Right forelimb (tissue), 1 donor: Measurements from ENCODE around the gene CRYGN.
A peak's percentile ranks its signal among the peaks of the same experiment; 100 is the strongest.

ENCODE experiments used
- DNase-seq: peaks from one replicate; pipeline ENCODE4 v3.0.0-alpha.2; 2018

The CRYGN gene

GRCh38 chr7:151389096-151389767 lies 50.7 kb downstream of the CRYGN start:
- no peak for DNase-seq

GRCh38 chr7:151388430-151388829 lies 51.5 kb downstream of the CRYGN start:
- DNase-seq, result no peak

GRCh38 chr7:151388007-151388297 lies 52.0 kb downstream of the CRYGN start:
- no peak for DNase-seq

GRCh38 chr7:151387161-151388006 lies 52.6 kb downstream of the CRYGN start:
- DNase-seq, result no peak

- no peak for DNase-seq
Observed at GRCh38 chr7:151386301-151387160, 53.4 kb downstream of the CRYGN start.

- DNase-seq, result no peak
Observed at GRCh38 chr7:151385626-151386300, 54.2 kb downstream of the CRYGN start.

GRCh38 chr7:151384776-151385625 lies 54.9 kb downstream of the CRYGN start:
- no peak for DNase-seq

GRCh38 chr7:151384352-151384697 lies 55.6 kb downstream of the CRYGN start:
- no peak for DNase-seq

- no peak for DNase-seq
Observed at GRCh38 chr7:151383638-151384351, 56.1 kb downstream of the CRYGN start.

GRCh38 chr7:151382079-151382885 lies 57.7 kb downstream of the CRYGN start:
- no peak for DNase-seq

- DNase-seq, result no peak
Observed at GRCh38 chr7:151381348-151382078, 58.4 kb downstream of the CRYGN start.

- DNase-seq, result no peak
Observed at GRCh38 chr7:151381098-151381347, 58.9 kb downstream of the CRYGN start.

- DNase-seq, result peak; percentile 54
Observed at GRCh38 chr7:151380199-151381097, 59.5 kb downstream of the CRYGN start.

- DNase-seq, result peak; percentile 41
Observed at GRCh38 chr7:151379534-151380198, 60.3 kb downstream of the CRYGN start.

GRCh38 chr7:151379193-151379520 lies 60.8 kb downstream of the CRYGN start:
- peak; percentile 36 for DNase-seq
